HG03469 (cell line): ENCODE results near the gene TMEM200A.
"Not testable (repeated sequence)": the region's sequence is repeated elsewhere in the genome, so short reads cannot be mapped to it uniquely, and the experiment has no call there.

Experiments
- ATAC-seq: cut with Tn5 transposase; IDR thresholded peaks from one replicate; pipeline ENCODE4 v1.9.1; 2021; ENCODE audit warnings: mild to moderate bottlenecking, moderate library complexity, moderate number of reproducible peaks; ENCODE audit not compliant: unreplicated experiment

Gene TMEM200A

DNA sequence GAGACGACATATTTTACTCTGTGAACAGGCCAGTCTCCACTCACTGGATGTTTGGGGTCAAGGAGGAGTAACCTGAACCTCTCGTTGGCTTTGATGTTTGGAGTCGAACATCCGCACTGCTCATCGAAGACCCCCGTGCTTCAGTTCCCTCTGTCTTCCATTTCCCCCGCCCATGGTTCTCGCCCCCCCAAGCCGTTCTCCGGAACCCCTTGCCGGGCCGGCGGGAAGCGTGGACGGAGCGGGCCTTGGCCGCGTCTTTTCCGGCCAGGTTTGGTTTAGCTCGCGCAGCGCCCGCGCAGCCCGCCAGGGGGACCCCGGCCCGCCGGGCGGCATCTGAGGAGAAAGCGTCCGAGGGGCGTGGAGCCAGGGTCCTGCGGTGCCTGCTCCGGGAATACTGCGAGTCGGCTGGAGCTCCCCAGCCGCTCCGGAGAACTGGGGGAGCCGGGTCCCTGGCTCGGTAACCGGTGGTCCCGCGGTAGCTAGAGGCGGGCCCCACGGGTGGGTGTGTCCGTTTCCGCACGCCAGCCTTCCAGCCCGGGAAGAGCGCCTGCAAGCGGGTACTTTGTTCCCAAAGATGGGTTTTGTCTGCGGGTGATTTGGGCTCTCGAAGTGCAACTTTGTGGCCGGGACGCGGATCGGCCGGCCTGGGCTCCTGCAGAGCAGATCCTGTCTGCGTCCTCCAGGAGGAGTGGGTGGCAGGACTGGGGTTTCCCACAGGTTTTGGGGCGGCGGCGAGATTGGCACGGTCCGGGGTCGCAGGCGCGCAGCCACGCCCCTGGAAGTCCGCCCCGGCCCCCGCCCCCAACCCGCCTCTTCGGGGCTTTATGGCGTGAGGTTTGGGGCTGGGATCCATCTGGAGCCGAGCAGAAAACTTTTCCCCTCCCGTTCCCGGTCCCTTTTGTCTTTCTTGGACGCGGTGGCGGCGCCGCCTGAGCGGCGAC, at the start of gene TMEM200A:
Gene TMEM200A, plus strand, starts transcription at position 852 of the 941 bp plus-strand sequence. CDS start 74,406 bp downstream, outside the sequence.
- ATAC-seq: no peak

DNA sequence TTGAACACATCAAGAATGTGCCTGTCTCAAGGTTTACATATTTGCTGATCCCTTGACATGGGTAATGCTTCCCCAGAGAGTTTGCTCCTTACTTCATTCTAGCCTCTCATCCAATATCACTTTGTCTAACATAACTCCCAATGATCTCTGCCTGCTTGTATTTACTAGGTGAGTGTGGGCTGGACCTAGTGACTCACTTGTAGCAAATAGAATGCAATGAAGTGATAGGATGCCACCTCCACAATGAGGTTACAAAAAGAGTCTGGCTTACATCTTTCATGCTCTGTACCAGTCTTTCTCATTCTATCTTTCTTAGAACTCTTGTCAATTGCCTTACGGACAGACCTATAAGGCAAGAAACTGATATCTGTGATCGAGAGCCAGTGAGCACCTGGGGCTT, 44.9 kb upstream of the TMEM200A start:
- no peak for ATAC-seq

DNA sequence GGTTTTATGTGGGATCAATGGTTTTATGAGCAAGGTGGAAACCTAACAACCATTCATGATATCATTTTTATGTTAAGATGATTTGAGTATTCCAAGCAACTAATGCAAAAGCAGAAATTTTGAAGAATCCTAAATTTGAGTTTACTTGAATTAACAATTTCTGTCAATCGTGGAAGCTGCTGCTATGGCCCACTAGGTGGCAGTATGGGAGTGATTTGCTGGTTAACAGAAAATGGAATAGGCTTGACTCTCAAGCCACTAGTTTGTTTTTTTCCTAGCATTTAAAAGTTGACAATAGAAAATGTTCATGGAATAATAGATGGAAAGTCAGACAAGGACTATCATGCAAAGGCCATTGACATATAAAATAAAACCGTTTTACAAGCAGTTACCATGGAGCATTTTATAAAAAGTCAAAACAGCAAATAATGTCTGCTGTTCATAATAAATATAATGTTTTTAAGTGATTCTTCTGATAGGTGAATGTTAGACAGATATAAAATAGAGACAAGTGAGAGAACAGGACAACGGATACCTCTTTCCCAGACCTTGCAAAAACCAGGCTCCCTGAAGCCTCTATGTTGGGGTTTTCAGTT, 43.0 kb upstream of the TMEM200A start:
- ATAC-seq: no peak

DNA sequence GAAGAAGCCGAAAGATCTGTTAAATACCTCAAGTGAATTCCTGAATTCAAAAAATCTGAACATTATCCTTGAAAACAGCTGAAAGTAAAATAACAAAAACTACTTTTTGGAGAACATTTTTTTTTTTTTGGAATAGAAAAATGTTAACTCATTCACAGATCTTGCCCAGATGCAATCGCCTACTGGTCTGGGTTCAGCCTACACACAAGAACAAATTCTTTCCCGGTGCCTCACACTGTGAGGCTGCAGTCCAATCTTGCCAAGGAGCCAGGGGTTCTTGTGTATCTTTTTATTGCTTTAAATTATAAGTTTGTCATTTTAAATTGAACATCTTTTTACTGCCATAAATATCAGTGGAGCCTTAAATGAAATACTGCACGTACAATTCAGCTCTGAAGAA, 41.2 kb upstream of the TMEM200A start:
- ATAC-seq: no peak

DNA sequence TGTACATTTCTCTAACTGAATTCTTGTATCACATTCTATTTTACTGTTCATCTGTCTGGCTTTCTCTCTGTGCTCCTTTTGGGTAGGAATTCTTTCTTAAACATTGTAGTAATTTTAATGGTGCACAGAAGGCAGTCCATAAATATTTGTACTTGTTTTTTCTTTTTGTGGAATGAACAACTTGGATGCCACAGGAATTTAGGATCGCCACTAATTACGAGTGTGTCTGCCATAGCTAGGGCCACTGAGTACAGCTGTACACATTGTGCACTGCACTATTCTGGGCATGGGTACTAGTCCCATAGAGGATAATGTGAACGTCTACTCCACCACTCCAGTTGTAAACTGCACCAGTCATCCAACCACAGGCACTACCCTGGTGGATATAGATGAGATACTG, 39.3 kb upstream of the TMEM200A start:
- ATAC-seq: no peak

DNA sequence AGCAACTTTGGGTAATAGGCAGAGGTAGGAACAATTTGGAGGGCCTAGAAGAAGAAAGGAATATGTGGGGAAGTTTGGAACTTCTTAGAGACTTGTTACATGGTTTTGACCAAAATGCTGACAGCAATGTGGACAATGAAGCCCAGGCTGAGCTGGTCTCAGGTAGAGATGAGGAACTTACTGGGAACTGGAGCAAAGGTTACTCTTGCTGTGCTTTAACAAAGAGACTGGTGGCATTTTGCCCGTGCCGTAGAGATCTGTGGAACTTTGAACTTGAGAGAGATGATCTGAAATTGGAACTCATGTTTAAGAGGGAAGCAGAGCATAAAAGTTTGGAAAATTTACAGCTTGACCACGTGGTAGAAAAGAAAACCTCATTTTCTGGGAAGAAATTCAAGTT, 28.3 kb upstream of the TMEM200A start:
- no peak for ATAC-seq

DNA sequence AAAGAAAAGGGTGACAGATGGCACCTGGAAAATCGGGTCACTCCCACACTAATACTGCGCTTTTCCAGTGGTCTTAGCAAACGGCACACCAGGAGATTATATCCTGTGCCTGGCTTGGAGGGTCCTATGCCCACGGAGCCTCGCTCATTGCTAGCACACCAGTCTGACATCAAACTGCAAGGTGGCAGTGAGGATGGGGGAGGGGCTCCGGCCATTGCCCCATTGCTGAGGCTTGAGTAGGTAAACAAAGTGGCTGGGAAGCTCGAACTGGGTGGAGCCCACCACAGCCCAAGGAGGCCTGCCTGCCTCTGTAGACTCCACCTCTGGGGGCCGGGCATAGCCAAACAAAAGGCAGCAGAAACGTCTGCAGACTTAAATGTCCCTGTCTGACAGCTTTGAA, 19.5 kb upstream of the TMEM200A start:
- ATAC-seq: not testable (repeated sequence)

DNA sequence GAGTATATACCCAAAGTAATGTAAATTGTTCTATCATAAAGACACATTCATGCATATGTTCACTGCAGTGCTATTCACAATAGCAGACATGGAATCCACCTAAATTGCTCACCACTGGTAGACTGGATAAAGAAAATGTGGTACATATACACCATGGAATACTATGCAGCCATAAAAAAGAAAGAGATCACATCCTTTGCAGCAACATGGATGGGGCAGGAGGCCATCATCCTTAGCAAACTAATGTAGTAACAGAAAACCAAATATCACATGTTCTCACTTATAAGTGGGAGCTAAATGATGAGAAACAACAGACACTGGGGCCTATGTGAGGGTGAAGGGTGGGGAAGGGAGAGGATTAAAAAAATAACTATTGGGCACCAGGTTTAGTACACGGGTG, 11.5 kb upstream of the TMEM200A start:
- no peak for ATAC-seq

DNA sequence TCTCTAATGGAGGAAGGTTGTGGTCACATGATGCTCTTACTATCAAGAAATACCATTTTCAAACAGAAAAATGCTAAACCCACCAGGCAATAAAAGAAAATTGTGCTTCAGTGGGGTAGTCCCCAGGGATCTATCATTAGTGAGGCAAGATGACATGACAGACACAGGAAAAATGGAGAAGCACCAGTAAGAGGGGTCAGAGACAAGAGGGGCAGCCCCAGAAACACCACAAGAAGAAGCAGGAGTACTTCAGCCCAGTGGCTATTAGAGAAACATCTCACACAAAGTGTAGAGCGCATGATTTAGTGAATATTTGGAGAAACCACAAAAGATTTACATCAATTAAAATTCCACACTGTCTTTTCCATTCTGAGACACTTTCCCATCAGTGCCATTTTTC, 10.2 kb upstream of the TMEM200A start:
- no peak for ATAC-seq

DNA sequence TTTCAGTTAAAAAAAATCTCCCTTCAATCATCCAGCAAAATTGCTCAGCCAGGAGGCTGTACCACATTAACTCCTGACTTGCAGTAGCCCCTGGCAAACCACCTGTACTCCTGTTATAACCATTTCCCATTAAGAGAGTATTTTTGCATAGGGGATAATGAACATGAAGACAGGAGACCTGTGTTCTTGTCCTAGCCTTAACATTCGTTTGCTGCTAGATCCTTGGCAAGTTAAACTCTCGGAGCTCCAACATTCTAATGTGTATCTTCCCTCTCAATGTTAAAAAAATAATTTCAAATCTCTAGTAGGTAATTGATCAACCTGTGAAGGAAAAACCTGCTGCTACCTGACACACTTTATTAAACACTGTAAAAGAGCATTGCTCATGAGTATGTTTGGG, 8.4 kb upstream of the TMEM200A start:
- no peak for ATAC-seq

DNA sequence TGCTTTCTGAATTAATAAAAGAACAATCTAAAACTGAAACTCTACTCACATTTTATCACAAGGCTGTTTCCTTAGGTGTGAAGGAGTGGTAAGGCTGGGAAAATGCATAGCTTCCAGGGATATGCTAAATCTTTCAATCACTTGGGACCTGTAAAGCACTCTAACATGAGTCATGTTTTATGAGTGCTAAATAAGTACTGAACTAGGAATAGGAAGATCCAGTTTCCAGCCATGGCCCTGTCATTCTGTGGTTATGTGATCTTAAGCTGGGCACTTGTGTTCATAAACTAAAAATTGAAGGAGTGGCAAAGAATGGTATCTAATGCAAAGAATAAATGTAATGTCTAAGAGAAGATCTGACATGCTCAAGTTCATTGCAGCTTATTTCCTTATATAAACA, 6.1 kb upstream of the TMEM200A start:
- ATAC-seq: no peak

DNA sequence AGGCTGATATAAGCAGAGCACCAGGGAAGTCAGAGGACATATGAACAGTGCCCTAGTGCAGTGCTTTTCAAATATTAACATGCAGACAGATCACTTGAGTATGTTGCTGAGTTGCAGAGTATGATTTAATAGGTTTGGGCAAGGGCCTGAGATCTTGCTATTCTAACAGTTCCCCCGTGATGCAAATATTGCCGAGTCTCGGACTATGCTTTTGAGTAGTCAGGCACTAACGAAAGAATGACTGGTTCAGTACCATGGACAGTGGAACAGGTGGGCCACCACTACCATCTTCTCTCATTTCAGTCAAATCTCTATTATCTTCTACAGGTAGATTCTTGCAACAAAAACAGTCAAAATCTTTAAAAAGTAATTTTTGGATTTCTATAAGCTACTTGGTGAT, 3.7 kb upstream of the TMEM200A start:
- ATAC-seq: no peak

DNA sequence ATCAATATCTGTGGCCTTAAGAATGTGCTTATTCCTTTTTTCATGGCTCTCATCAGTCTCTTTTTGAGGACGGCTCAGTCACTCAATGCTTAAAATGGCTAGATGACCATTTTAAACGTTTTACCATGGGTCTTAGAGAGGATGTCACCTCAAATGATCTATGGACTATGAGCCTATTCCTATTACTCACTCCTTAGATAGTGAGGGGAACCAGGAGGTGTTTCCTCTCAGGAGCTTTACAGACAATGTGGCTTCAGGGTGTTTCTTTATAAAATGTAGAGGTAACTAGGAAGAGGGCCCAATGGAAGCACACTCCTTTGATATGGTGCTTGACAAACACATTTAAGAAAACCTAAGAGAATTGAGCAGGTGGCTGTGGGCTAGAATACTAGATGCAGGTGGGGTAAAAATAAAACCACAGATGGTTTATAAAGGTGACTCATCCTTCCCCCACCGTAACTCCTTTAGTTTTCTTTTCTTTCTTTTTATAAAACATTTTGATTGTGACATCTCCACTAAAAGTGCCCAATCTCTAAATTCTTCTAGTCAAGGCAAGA, 1.5 kb upstream of the TMEM200A start:
- ATAC-seq: no peak

DNA sequence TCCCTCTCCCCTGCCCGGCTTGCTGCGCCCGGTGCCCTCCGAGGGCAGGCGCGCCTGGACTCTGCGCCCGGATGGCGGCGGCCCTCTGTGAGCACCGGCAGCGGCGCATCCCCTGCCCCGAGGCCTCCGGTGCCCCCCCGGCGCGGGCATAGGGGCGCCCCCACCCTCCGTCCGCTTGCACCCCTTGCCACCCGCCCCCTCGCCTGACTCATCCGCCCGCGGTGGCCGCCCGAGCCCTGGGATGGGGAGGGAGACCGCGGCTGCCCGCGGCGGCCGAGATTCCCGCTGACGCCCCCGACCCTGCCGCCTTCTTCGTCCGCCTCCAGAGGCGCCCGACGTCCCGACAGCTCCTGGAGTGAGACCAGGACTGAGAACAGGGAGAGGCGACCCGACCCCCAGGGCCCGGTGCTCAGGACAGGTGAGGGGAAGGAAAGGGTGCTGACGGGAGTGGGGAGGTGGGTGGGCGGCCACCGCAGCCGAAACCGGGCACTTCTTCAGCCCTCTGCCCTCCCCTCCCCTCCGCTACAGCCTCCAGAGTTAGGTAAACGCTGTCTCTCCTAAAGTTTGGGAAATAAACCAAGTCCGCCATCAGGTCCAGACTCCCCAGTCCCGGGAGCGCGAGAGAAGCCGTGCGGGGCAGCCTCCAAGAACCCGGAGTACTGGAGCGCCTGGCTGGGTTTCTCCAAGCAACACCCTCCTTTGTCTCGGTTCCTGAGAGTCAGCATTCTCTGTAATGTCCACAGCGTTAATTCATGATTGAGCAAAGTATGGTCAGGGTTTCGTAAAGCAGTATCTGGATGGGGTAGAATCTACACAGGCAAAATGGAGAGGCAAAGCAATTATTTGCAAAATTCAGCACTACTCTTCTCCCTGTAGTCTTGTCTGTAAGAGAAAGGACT, 539 bp downstream of the TMEM200A start:
- ATAC-seq: no peak

DNA sequence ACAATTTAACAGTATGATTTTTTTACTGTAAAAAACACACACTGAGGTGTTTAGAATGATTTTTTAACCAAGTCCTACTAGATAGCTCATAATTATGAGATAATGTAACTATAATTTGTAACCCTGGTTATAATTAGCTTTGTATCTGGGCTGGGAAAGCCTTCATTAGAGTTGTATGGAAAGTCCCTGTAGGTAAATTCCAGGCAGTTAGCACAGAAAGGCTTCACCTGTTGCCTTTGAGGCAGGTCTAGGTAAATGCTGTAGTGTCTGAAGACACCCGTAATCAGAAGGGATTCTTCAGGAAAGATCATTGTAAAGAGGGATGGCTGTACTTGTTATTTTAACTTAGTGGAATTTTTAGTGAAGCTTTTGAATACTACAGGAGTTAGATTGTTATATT, 1.9 kb downstream of the TMEM200A start:
- no peak for ATAC-seq

DNA sequence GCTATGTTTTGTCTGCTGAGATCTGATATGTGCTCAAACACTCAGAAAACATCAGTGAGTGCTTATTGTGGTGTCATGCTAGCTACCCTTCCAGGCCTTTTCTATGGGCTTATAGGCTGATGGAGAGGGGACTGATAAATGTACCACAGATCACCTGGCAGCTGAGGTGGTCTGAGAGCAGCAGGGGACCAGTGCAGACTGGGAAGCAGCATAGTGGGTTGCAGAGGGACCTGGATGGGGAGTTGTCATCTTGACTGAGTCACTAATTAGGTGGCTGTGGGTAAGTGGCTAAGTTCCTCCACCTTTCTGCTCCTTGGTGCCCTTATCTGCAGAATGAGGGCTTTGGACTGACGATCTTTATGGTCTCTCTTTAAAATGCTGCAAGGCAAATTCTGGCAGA, 2.8 kb downstream of the TMEM200A start:
- no peak for ATAC-seq

DNA sequence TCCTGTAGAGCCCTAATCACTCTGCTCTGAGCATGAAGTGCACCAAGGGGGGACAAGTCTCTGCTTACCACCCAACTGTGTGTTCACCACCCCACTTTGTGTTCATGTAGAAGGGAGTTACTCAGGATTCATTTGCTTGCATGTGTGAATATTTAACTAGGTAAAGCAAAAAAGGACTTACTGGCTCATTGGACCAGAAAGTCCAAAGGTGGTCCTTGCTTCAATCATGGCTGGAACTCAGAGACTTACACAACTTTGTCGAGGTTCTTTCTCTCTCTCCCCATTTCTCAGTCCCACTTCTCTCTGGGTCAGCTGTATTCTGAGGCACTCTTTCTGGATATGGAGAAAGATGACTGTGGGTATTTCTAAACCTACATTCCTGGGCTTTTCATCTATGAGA, 4.0 kb downstream of the TMEM200A start:
- no peak for ATAC-seq

DNA sequence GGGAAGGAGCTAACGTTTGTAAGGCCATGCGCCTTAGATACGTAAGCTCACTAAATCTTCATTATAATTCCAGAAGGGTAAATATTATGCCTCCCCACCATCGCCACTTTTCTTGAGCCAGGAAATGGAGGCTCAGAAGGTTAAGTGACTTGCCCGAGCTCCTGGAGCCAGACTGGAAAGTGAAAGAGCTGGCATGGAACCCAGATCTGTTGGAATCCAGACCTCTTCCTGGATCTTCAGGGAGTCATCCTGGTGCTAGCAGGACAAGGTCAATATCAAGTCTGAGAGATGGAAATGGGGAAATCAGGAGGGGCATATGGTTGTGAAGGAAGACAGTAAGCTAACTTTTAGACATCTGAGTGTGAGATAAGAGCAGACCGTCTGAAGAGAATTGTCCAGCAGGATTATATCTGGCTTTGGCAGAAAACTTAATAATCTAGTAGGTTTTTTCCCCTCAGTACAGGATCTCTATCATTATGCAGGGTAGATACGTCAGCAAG, 6.2 kb downstream of the TMEM200A start:
- ATAC-seq: no peak

DNA sequence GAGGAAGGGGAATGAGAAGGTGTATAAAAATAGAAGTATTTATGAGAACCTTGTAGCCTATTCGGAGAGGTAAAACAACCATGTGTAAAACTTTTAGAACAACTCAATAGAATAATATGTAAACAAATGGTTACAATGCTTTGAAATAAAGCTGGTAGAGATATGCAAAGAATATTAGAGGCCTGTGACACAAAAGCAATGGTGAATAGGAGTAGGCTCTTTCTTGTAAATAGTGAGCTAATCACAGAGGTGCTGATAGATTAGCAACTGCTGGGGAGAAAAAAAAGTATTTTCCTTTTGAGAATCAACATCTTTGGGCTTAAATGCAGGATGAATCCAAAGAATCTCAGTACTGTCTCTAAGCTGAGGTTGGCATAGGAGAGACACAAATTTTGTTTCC, 7.0 kb downstream of the TMEM200A start:
- ATAC-seq: no peak

DNA sequence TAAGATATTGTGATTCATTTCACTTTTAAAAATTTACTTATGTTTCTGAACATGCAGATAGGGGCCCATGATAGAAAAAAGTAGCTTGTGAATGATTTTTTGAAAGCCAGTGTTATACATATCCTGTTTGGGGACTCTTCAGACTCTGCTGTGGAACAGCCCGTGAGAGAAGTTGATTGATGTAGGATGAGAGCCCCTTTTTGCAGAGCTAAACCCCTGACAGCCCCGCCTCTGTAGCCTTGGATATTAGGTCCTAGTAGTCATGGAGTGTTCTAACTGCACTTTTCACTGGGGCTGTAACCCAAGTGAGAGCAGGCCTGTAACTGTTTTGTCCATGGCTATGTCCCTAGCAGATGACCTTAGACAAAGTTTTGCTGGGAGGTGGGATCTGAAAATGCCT, 8.2 kb downstream of the TMEM200A start:
- no peak for ATAC-seq

DNA sequence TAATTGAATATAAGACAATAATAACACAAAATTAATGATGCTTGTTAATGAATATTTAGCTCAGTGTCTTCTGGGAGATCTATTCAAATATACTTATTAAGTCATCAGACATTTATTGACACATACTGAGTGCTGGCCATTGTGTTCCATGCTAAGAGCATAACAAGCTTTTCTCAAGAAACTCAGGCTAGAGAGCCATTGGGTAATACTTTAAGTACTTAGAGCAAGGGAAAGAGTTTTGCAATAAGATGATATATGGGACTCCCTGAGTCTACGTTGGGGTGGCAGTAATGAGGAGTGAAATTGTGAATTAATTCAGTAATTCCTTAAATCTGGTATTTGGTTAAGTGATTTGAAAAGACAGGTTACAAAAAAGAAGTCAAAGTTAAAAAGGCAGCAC, 11.1 kb downstream of the TMEM200A start:
- ATAC-seq: no peak
